K562 (cell line): ENCODE results near the gene TNIK. TPM values are rescaled to one million over a fixed set of nuclear protein-coding genes. Genes with fewer than 3 reads are reported as not detected.
A peak's percentile ranks its signal among the peaks of the same experiment; 100 is the strongest.

ENCODE experiments used
- ATAC-seq: fragments of 200-7000 bp; cut with Tn5 transposase; 3 replicates; pipeline ENCODE4 v1.9.1; 2020; ENCODE audit warnings: moderate library complexity
- BruUV-seq: library from RNA; stranded (reverse); fragments of 400-500 nt; replicated peaks from 2 replicates; lab custom pipeline; 2021; lab: Mats Ljungman, UMichigan
- CTCF ChIA-PET: fragments of 300-600 bp; formaldehyde crosslinking; extraction: SDS; loops from one replicate; lab custom pipeline; 2021; ENCODE audit warnings: low intra/inter-chr PET ratio; lab: Yijun Ruan, JAX
- POLR2A ChIA-PET: fragments of 300-600, 350-650 bp; sonication (Branson Sonifier 250); formaldehyde crosslinking; extraction: SDS; loops from one replicate; lab custom pipeline; 2021; ENCODE audit warnings: antibody characterized with exemption, inconsistent platforms; lab: Yijun Ruan, JAX
- DNase-seq, 4 experiments: peaks; one replicate each; pipeline versions ENCODE4 v3.0.0 to v3.0.0-alpha.2; 2011 to 2018; ENCODE audit warnings: low spot score in 3 of 4, mixed read lengths in 3 of 4; ENCODE audit errors: extremely low read depth in 1 of 4
- FAIRE-seq: peaks from 2 replicates; lab custom pipeline; 2011; peaks lifted over from hg19 to GRCh38; lab: Jason Lieb, UNC
- H2AFZ ChIP-seq: 2 replicates; pipeline ENCODE4 v1.6.0; 2011; ENCODE audit warnings: low read depth, low read length, control low read depth, inconsistent platforms
- H3K27ac ChIP-seq: fragments of 200-600 bp; 3 replicates; pipeline ENCODE4 v1.8.0; 2011; ENCODE audit warnings: low read depth, mild to moderate bottlenecking, control low read depth, inconsistent platforms, low read length, moderate library complexity, mixed read lengths; ENCODE audit errors: extremely low read depth
- H3K27me3 ChIP-seq, 2 experiments: fragments of 300-600 bp in 1 of 2; 2 replicates in 1 of 2; 3 replicates in 1 of 2; pipeline versions ENCODE4 v1.6.0 to v1.8.0; 2011; ENCODE audit warnings: inconsistent platforms in 2 of 2, low read length in 2 of 2, mild to moderate bottlenecking in 1 of 2, mixed read lengths in 1 of 2, moderate library complexity in 1 of 2; ENCODE audit not compliant: control insufficient read depth in 2 of 2, insufficient read depth in 2 of 2
- H3K36me3 ChIP-seq: fragments of 300-600 bp; 3 replicates; pipeline ENCODE4 v1.8.0; 2011; ENCODE audit warnings: mild to moderate bottlenecking, low read length, inconsistent platforms; ENCODE audit not compliant: control insufficient read depth, insufficient read depth
- H3K4me1 ChIP-seq, 2 experiments: fragments of 200-600 bp in 1 of 2; replicated peaks in 1 of 2; 2 replicates in 1 of 2; 3 replicates in 1 of 2; pipeline versions ENCODE4 v1.5.1 to v1.8.0; 2011; ENCODE audit warnings: inconsistent platforms in 2 of 2, low read length in 2 of 2, mild to moderate bottlenecking in 1 of 2, mixed read lengths in 1 of 2, moderate library complexity in 1 of 2; ENCODE audit not compliant: control insufficient read depth in 2 of 2, insufficient read depth in 2 of 2
- H3K4me2 ChIP-seq: 2 replicates; pipeline ENCODE4 v1.6.1; 2011; ENCODE audit warnings: low read length, control low read depth, inconsistent platforms, mixed read lengths; ENCODE audit not compliant: insufficient read depth
- H3K4me3 ChIP-seq: fragments of 200-600 bp; sonication (generic), shearing (Covaris generic); 2 replicates; pipeline ENCODE4 v1.5.1; 2016; ENCODE audit warnings: control low read depth, inconsistent platforms
- H3K79me2 ChIP-seq: fragments of 200-600 bp; 3 replicates; pipeline ENCODE4 v1.8.0; 2011; ENCODE audit warnings: low read length, inconsistent platforms; ENCODE audit not compliant: control insufficient read depth, insufficient read depth
- H3K9ac ChIP-seq, 2 experiments: 2 replicates each; pipeline versions ENCODE4 v1.6.0 to v1.6.1; 2011; ENCODE audit warnings: low read depth in 2 of 2, low read length in 2 of 2, control low read depth in 1 of 2, inconsistent platforms in 1 of 2, mild to moderate bottlenecking in 1 of 2, mixed read lengths in 1 of 2; ENCODE audit not compliant: insufficient read depth in 1 of 2
- H3K9me1 ChIP-seq: one replicate; pipeline ENCODE4 v1.6.0; 2011; ENCODE audit warnings: inconsistent platforms, mild to moderate bottlenecking, low read length, moderate library complexity; ENCODE audit not compliant: control insufficient read depth, insufficient read depth
- H3K9me3 ChIP-seq: replicated peaks from 2 replicates; pipeline ENCODE4 v1.5.1; 2011; ENCODE audit warnings: low read depth, low read length, inconsistent platforms; ENCODE audit not compliant: control insufficient read depth, insufficient read depth
- H4K20me1 ChIP-seq: replicated peaks from 2 replicates; pipeline ENCODE4 v1.6.1; 2011; ENCODE audit warnings: low read length, inconsistent platforms, mixed read lengths; ENCODE audit not compliant: control insufficient read depth, insufficient read depth
- CHD4 ChIP-seq: fragments of 200-600 bp; sonication (generic); IDR thresholded peaks from 3 replicates; pipeline ENCODE4 v1.6.1; 2012; ENCODE audit warnings: low read depth, mild to moderate bottlenecking, mixed read lengths, low read length, inconsistent platforms; ENCODE audit not compliant: insufficient read depth, insufficient replicate concordance, poor library complexity, severe bottlenecking
- FOSL1 ChIP-seq: fragments of 200-800 bp; sonication (Bioruptor generic); conservative IDR thresholded peaks from 2 replicates; pipeline ENCODE4 v1.6.1; 2016; ENCODE audit warnings: missing genetic modification characterization, missing compliant biosample characterization
- GABPA ChIP-seq: fragments of 200-800 bp; sonication (Bioruptor generic); conservative IDR thresholded peaks from 2 replicates; pipeline ENCODE4 v1.6.1; 2016; ENCODE audit warnings: low read depth, missing genetic modification characterization, missing compliant biosample characterization
- ILF3 ChIP-seq: fragments of 450-650 bp; IDR thresholded peaks from 2 replicates; pipeline ENCODE4 v1.6.1; 2018; ENCODE audit warnings: antibody characterized with exemption, mild to moderate bottlenecking, moderate library complexity, borderline replicate concordance
- KLF6 ChIP-seq: fragments of 250-450 bp; sonication (Bioruptor Pico); IDR thresholded peaks from 2 replicates; pipeline ENCODE4 v1.4.0; 2020; ENCODE audit warnings: mild to moderate bottlenecking, moderate library complexity, borderline replicate concordance
- NFIC ChIP-seq: fragments of 450-650 bp; IDR thresholded peaks from 2 replicates; pipeline ENCODE4 v1.6.1; 2017; ENCODE audit warnings: mild to moderate bottlenecking, inconsistent platforms
- NFIX ChIP-seq: fragments of 250-450 bp; sonication (Bioruptor Pico); IDR thresholded peaks from 2 replicates; pipeline ENCODE4 v1.4.0; 2020; ENCODE audit warnings: low read depth, mild to moderate bottlenecking, moderate library complexity
- YBX1 ChIP-seq: fragments of 450-650 bp; IDR thresholded peaks from 2 replicates; pipeline ENCODE4 v1.7.1; 2016; ENCODE audit warnings: mild to moderate bottlenecking
- WGBS: fragments of 100-300 bp; shearing (Covaris generic); methylation state at CpG from one replicate; pipeline ENCODE4 v1.1.6; 2016; ENCODE audit warnings: low coverage, mixed read lengths; ENCODE audit not compliant: insufficient coverage; ENCODE audit errors: missing lambda C conversion rate; 5-methylcytosine and 5-hydroxymethylcytosine counted together
- in situ Hi-C: fragments of 300-500 bp; cut with MboI; formaldehyde crosslinking; loops from 4 replicates; pipeline ENCODE4 v1.15.0; 2018; ENCODE audit warnings: inconsistent platforms, mixed read lengths
- intact Hi-C: fragments of 100-400 bp; cut with micrococcal nuclease; formaldehyde crosslinking; loops from 2 replicates; pipeline ENCODE4 v1.14.2; 2022
- polyA plus RNA-seq, 8 experiments: library from polyadenylated mRNA; depleted of rRNA in 4 of 8; stranded (reverse) in 5 of 8; unstranded in 3 of 8; fragments of >200 nt; fragmentation: Nextera tagmentation in 2 of 8; fragmentation: Illumina TruSeq in 1 of 8; extraction: Ambion mirVana in 2 of 8; extraction: Trizol in 1 of 8; gene quantifications; 2 replicates each; pipeline versions ENCODE4 v1.2.1 to v1.2.3, GENCODE V29; 2011 to 2014; ENCODE audit warnings: inconsistent platforms in 1 of 8, missing spikeins in 1 of 8
- total RNA-seq, 7 experiments: library from RNA; depleted of rRNA in 6 of 7; stranded (reverse); fragments of >200 nt in 6 of 7; fragmentation: Illumina TruSeq in 2 of 7; extraction: Trizol in 2 of 7; gene quantifications; 2 replicates each; pipeline versions ENCODE4 v1.2.1 to v1.2.3, GENCODE V29; 2011 to 2021; ENCODE audit warnings: low replicate concordance in 1 of 7

TNIK gene
- total and polyA plus RNA-seq, 9 of the 15 experiments (the other 6 are each of a cell fraction or from before 2014, with no cell fraction given), result 6.6 to 39.0 (median 24.7) TPM

- no peaks in the 10 kb centered on the region for H3K79me2 ChIP-seq
- peak; percentile 42 for TF ChIP-seq FOSL1 (tag)
- TF ChIP-seq YBX1, result no peak
- TF ChIP-seq, all 486 proteins: peak for 1
- Histone ChIP-seq H3K4me1 (no peaks in the 10 kb centered on the region), H4K20me1 (no peaks in the 10 kb centered on the region), H3K9me1 (no peaks in the 10 kb centered on the region), H3K36me3 (peaks cover 25% of the 10 kb centered on the region; the same call in 2 of the 3 replicates), H2AFZ (no peak overlapping the region), H3K9ac (no peak overlapping the region), H3K4me3 (no peak overlapping the region), H3K9me3 (no peaks in the 10 kb centered on the region), H3K27ac (no peak overlapping the region), H3K27me3 (no peaks in the 10 kb centered on the region), H3K4me2 (no peak overlapping the region)
- intact Hi-C loops, result no loop called here
- BruUV-seq, result no TSS peak
- WGBS, result 53% methylated on average over 4 of the region's 4 CpGs
- ChIA-PET CTCF (no interaction called here), POLR2A (interaction anchor here (1.5 kb wide), 1 partner anchor 14 kb away, joined by 3 read pairs; no protein-coding TSS in a partner anchor)
- DNase-seq, result no peak
- FAIRE-seq, result no peak
- in situ Hi-C loops, result no loop called here
- ATAC-seq, result no peak
These were observed 352.1 kb downstream of the TNIK start for GRCh38 chr3:171108066-171108465.

- Histone ChIP-seq H3K36me3 (peaks cover 35% of the 10 kb centered on the region), H3K27ac (no peak overlapping the region), H3K4me3 (no peak overlapping the region), H3K9me1 (no peaks in the 10 kb centered on the region), H3K79me2 (no peaks in the 10 kb centered on the region), H3K4me1 (no peaks in the 10 kb centered on the region), H3K4me2 (no peak overlapping the region), H3K9me3 (no peaks in the 10 kb centered on the region), H2AFZ (no peak overlapping the region), H3K27me3 (no peaks in the 10 kb centered on the region), H3K9ac (no peak overlapping the region), H4K20me1 (no peaks in the 10 kb centered on the region)
- in situ Hi-C loops (no loop called here), intact Hi-C loops (no loop called here)
- POLR2A ChIA-PET, result no interaction called here
- no TSS peak for BruUV-seq
- FAIRE-seq (no peak), ATAC-seq (no peak), DNase-seq (no peak)
- 100% methylated on average over 1 of the region's 1 CpG for WGBS
- TF ChIP-seq KLF6 (CRISPR knock-in tag) (no peak), ILF3 (no peak), NFIX (CRISPR knock-in tag) (peak; percentile 83), NFIC (peak; percentile 91), CHD4 (no peak), GABPA (tag) (no peak)
- CTCF ChIA-PET, result no interaction called here
These were observed 357.0 kb downstream of the TNIK start for GRCh38 chr3:171103185-171103584.
